H1 (cell line): ENCODE results near the gene CSNK1A1. TPM values are rescaled to one million over a fixed set of nuclear protein-coding genes. Genes with fewer than 3 reads are reported as not detected.

ENCODE experiments used
- CTCF ChIA-PET: fragments of 300-600 bp; sonication (Branson Sonifier 250); formaldehyde crosslinking; loops from one replicate; lab custom pipeline; 2021; ENCODE audit not compliant: partially characterized antibody; lab: Charles Lee
- POLR2A ChIA-PET: fragments of 300-600 bp; sonication (Branson Sonifier 250); formaldehyde crosslinking; loops from one replicate; lab custom pipeline; 2021; ENCODE audit warnings: inconsistent platforms; ENCODE audit not compliant: partially characterized antibody; lab: Charles Lee
- DNase-seq, 2 experiments: peaks; one replicate each; pipeline versions ENCODE4 v3.0.0 to v3.0.0-alpha.2; 2010 to 2022; ENCODE audit warnings: low spot score in 2 of 2, low read depth in 1 of 2, mixed read lengths in 1 of 2
- FAIRE-seq: peaks from 2 replicates; lab custom pipeline; 2011; peaks lifted over from hg19 to GRCh38; lab: Jason Lieb, UNC
- H2AFZ ChIP-seq: 2 replicates; pipeline ENCODE4 v1.8.1; 2012; ENCODE audit warnings: low read length, inconsistent platforms
- H2AK5ac ChIP-seq: 2 replicates; pipeline ENCODE4 v1.6.1; 2013; ENCODE audit warnings: low read depth, low read length
- H2BK120ac ChIP-seq: replicated peaks from 2 replicates; pipeline ENCODE3; 2013; ENCODE audit warnings: low read depth, low read length, inconsistent platforms
- H2BK12ac ChIP-seq: 2 replicates; pipeline ENCODE4 v1.6.1; 2013; ENCODE audit warnings: low read depth, low read length
- H2BK15ac ChIP-seq: 2 replicates; pipeline ENCODE4 v1.6.1; 2013; ENCODE audit warnings: low read length
- H2BK20ac ChIP-seq: 2 replicates; pipeline ENCODE4 v1.6.1; 2013; ENCODE audit warnings: low read length
- H2BK5ac ChIP-seq: 2 replicates; pipeline ENCODE4 v1.6.1; 2013; ENCODE audit warnings: low read depth, low read length
- H3K14ac ChIP-seq: 2 replicates; pipeline ENCODE4 v1.6.1; 2013; ENCODE audit warnings: inconsistent platforms; ENCODE audit not compliant: insufficient read length
- H3K18ac ChIP-seq: 2 replicates; pipeline ENCODE4 v1.6.1; 2013; ENCODE audit warnings: low read length; ENCODE audit errors: extremely low read depth
- H3K23ac ChIP-seq: 2 replicates; pipeline ENCODE4 v1.6.1; 2013; ENCODE audit warnings: inconsistent platforms; ENCODE audit not compliant: insufficient read length
- H3K23me2 ChIP-seq: 2 replicates; pipeline ENCODE4 v1.6.1; 2013; ENCODE audit warnings: low read depth, low read length
- H3K27ac ChIP-seq: 2 replicates; pipeline ENCODE4 v1.6.1; 2011; ENCODE audit warnings: low read depth, low read length, inconsistent platforms
- H3K27me3 ChIP-seq, 4 experiments: replicated peaks in 1 of 4; 1 replicate in 1 of 4; 2 replicates in 3 of 4; pipeline versions ENCODE4 v1.6.1 to v1.8.1; 2011 to 2013; ENCODE audit warnings: low read length in 3 of 4, mild to moderate bottlenecking in 3 of 4, inconsistent platforms in 2 of 4, mixed read lengths in 2 of 4, moderate library complexity in 1 of 4; ENCODE audit not compliant: control insufficient read depth in 3 of 4, insufficient read depth in 3 of 4; ENCODE audit errors: extremely low read depth in 1 of 4
- H3K36me3 ChIP-seq, 4 experiments: 2 replicates each; pipeline versions ENCODE4 v1.6.1 to v1.8.1; 2011 to 2013; ENCODE audit warnings: mild to moderate bottlenecking in 4 of 4, low read length in 3 of 4, moderate library complexity in 2 of 4, control low read depth in 1 of 4, inconsistent platforms in 1 of 4; ENCODE audit not compliant: insufficient read depth in 4 of 4, control insufficient read depth in 2 of 4
- H3K4ac ChIP-seq: replicated peaks from 2 replicates; pipeline ENCODE3; 2013; ENCODE audit warnings: low read length, low read depth, mixed read lengths, inconsistent platforms; ENCODE audit not compliant: insufficient read length
- H3K4me1 ChIP-seq, 4 experiments: replicated peaks in 1 of 4; 1 replicate in 1 of 4; 2 replicates in 3 of 4; pipeline versions ENCODE4 v1.6.1 to v1.8.1; 2011 to 2013; ENCODE audit warnings: low read length in 3 of 4, inconsistent platforms in 2 of 4, mixed read lengths in 1 of 4; ENCODE audit not compliant: insufficient read depth in 4 of 4, control insufficient read depth in 3 of 4
- H3K4me2 ChIP-seq, 2 experiments: 2 replicates each; pipeline versions ENCODE4 v1.6.1 to v1.8.1; 2011 to 2013; ENCODE audit warnings: low read depth in 2 of 2, low read length in 2 of 2, control low read depth in 1 of 2, inconsistent platforms in 1 of 2, mild to moderate bottlenecking in 1 of 2; ENCODE audit not compliant: insufficient read depth in 1 of 2
- H3K4me3 ChIP-seq, 4 experiments: fragments of 200-600, 300-600 bp in 1 of 4; sonication (generic), shearing (Covaris generic), sonication (Bioruptor Twin) in 1 of 4; 2 replicates each; pipeline versions ENCODE4 v1.5.1 to v1.8.1; 2011 to 2016; ENCODE audit warnings: low read length in 4 of 4, low read depth in 3 of 4, control low read depth in 2 of 4, inconsistent platforms in 2 of 4, mild to moderate bottlenecking in 2 of 4, mixed read lengths in 1 of 4, moderate library complexity in 1 of 4; ENCODE audit not compliant: insufficient read depth in 2 of 4; ENCODE audit errors: extremely low read depth in 1 of 4
- H3K56ac ChIP-seq: replicated peaks from 2 replicates; pipeline ENCODE3; 2013; ENCODE audit warnings: low read depth, mild to moderate bottlenecking, mixed read lengths, low read length, inconsistent platforms; ENCODE audit not compliant: insufficient read length
- H3K79me1 ChIP-seq: 2 replicates; pipeline ENCODE4 v1.6.1; 2013; ENCODE audit warnings: low read depth, low read length, control low read depth
- H3K79me2 ChIP-seq, 2 experiments: 2 replicates each; pipeline versions ENCODE4 v1.6.1 to v1.8.1; 2012 to 2013; ENCODE audit warnings: low read length in 2 of 2, mild to moderate bottlenecking in 2 of 2, inconsistent platforms in 1 of 2; ENCODE audit not compliant: insufficient read depth in 2 of 2, control insufficient read depth in 1 of 2
- H3K9ac ChIP-seq, 4 experiments: replicated peaks in 1 of 4; 1 replicate in 1 of 4; 2 replicates in 3 of 4; pipeline versions ENCODE4 v1.6.1 to v1.8.1; 2011 to 2013; ENCODE audit warnings: low read depth in 3 of 4, low read length in 3 of 4, control low read depth in 2 of 4, mild to moderate bottlenecking in 2 of 4, moderate library complexity in 2 of 4, inconsistent platforms in 1 of 4; ENCODE audit errors: extremely low read depth in 1 of 4
- H3K9me3 ChIP-seq, 2 experiments: 2 replicates each; pipeline versions ENCODE4 v1.6.1 to v1.8.1; 2012 to 2013; ENCODE audit warnings: mild to moderate bottlenecking in 2 of 2, moderate library complexity in 2 of 2, control low read depth in 1 of 2, inconsistent platforms in 1 of 2, low read depth in 1 of 2, low read length in 1 of 2, mixed read lengths in 1 of 2; ENCODE audit not compliant: insufficient read depth in 2 of 2
- H4K20me1 ChIP-seq, 2 experiments: replicated peaks in 1 of 2; 2 replicates each; pipeline versions ENCODE3 to v1.8.1; 2011 to 2013; ENCODE audit warnings: inconsistent platforms in 2 of 2, low read length in 2 of 2, mild to moderate bottlenecking in 1 of 2; ENCODE audit not compliant: insufficient read depth in 2 of 2, control insufficient read depth in 1 of 2
- H4K5ac ChIP-seq: 2 replicates; pipeline ENCODE4 v1.6.1; 2013; ENCODE audit warnings: low read length, low read depth, mixed read lengths, inconsistent platforms; ENCODE audit not compliant: insufficient read length
- H4K8ac ChIP-seq: 2 replicates; pipeline ENCODE4 v1.8.0; 2013; ENCODE audit warnings: mild to moderate bottlenecking, moderate library complexity, low read length, inconsistent platforms; ENCODE audit not compliant: insufficient read depth; ENCODE audit errors: extremely low read depth
- H4K91ac ChIP-seq: replicated peaks from 2 replicates; pipeline ENCODE3; 2013; ENCODE audit warnings: low read length, mixed read lengths, inconsistent platforms; ENCODE audit not compliant: insufficient read length
- ASH2L ChIP-seq: fragments of 200-600, 300-600 bp; sonication (generic); IDR thresholded peaks from one replicate; pipeline ENCODE4 v1.7.1; 2017; ENCODE audit warnings: low read length
- EGR1 ChIP-seq: IDR thresholded peaks from 2 replicates; pipeline ENCODE4 v1.6.1; 2011; ENCODE audit warnings: low read depth, low read length, borderline replicate concordance
- JUND ChIP-seq: IDR thresholded peaks from 2 replicates; pipeline ENCODE4 v1.6.1; 2011; ENCODE audit warnings: mild to moderate bottlenecking, improper control_type of control experiment, low read length
- NANOG ChIP-seq: IDR thresholded peaks from 2 replicates; pipeline ENCODE4 v1.6.1; 2011; ENCODE audit warnings: low read length, low read depth, mild to moderate bottlenecking, inconsistent platforms; ENCODE audit not compliant: insufficient read depth, poor library complexity, severe bottlenecking
- POLR2AphosphoS5 ChIP-seq: IDR thresholded peaks from 2 replicates; pipeline ENCODE4 v1.6.1; 2011; ENCODE audit warnings: low read depth, low read length
- RAD21 ChIP-seq, 2 experiments: IDR thresholded peaks in 1 of 2; conservative IDR thresholded peaks in 1 of 2; 2 replicates each; pipeline ENCODE4 v1.6.1; 2011; ENCODE audit warnings: low read depth in 2 of 2, low read length in 2 of 2, improper control_type of control experiment in 1 of 2, inconsistent platforms in 1 of 2, mild to moderate bottlenecking in 1 of 2, moderate library complexity in 1 of 2
- RFX5 ChIP-seq: IDR thresholded peaks from 2 replicates; pipeline ENCODE4 v1.6.1; 2011; ENCODE audit warnings: low read depth, low read length, improper control_type of control experiment, borderline replicate concordance
- SAP30 ChIP-seq: fragments of 300-600 bp; sonication (generic); IDR thresholded peaks from 2 replicates; pipeline ENCODE4 v1.7.1; 2012; ENCODE audit warnings: low read length, moderate library complexity, mild to moderate bottlenecking, inconsistent platforms; ENCODE audit not compliant: insufficient read depth, insufficient replicate concordance
- SP1 ChIP-seq: IDR thresholded peaks from 2 replicates; pipeline ENCODE4 v1.6.1; 2011; ENCODE audit warnings: low read depth, low read length
- SP2 ChIP-seq: IDR thresholded peaks from 2 replicates; pipeline ENCODE4 v1.6.1; 2012; ENCODE audit warnings: mild to moderate bottlenecking, low read length, inconsistent platforms
- TBP ChIP-seq: IDR thresholded peaks from 2 replicates; pipeline ENCODE4 v1.6.1; 2011; ENCODE audit warnings: low read depth, low read length, improper control_type of control experiment
- TCF12 ChIP-seq: IDR thresholded peaks from 2 replicates; pipeline ENCODE4 v1.6.1; 2011; ENCODE audit warnings: low read depth, mild to moderate bottlenecking, low read length
- TEAD4 ChIP-seq: IDR thresholded peaks from 2 replicates; pipeline ENCODE4 v1.6.1; 2012; ENCODE audit warnings: low read depth, low read length, inconsistent platforms, mixed read lengths
- WGBS, 2 experiments: shearing (Covaris generic) in 1 of 2; methylation state at CpG; one replicate each; pipeline versions ENCODE4 v1.1.6 to v1.1.7; 2013 to 2015; ENCODE audit warnings: low lambda C conversion rate in 2 of 2, mixed read lengths in 2 of 2, inconsistent platforms in 1 of 2, low coverage in 1 of 2, missing lambda C conversion rate in 1 of 2; ENCODE audit not compliant: insufficient replicate concordance in 2 of 2, insufficient coverage in 1 of 2, insufficient read length in 1 of 2; ENCODE audit errors: extremely low coverage in 1 of 2, missing lambda C conversion rate in 1 of 2; 5-methylcytosine and 5-hydroxymethylcytosine counted together
- polyA plus RNA-seq, 7 experiments: library from polyadenylated mRNA; depleted of rRNA in 3 of 7; stranded (reverse) in 5 of 7; unstranded in 2 of 7; fragments of >200 nt in 5 of 7; fragments of 200-250 nt in 2 of 7; gene quantifications; 1 replicate in 5 of 7; 2 replicates in 1 of 7; 4 replicates in 1 of 7; pipeline versions ENCODE4 v1.2.1 to v1.2.3, GENCODE V29; 2011 to 2013; ENCODE audit warnings: missing spikeins in 2 of 7, mixed read lengths in 2 of 7
- total RNA-seq: library from RNA; stranded (reverse); fragmentation: NEBNext Ultra II Directional; extraction: Animal tissue kit (Norgen Biotek cat#: 25700); gene quantifications from 2 replicates; pipeline ENCODE4 v1.2.1, GENCODE V29; 2021

The CSNK1A1 gene
- total and polyA plus RNA-seq, 2 of the 8 experiments (the other 6 are each of a cell fraction or from before 2014, with no cell fraction given) = 61.2 to 244 TPM

- Histone ChIP-seq H2BK20ac (no peak overlapping the region), H3K4ac (no peak overlapping the region), H2BK120ac (no peak overlapping the region), H3K14ac (no peak overlapping the region), H4K91ac (no peak overlapping the region), H3K56ac (no peak overlapping the region), H3K4me2 (no peak overlapping the region), H3K18ac (no peak overlapping the region), H2BK12ac (no peak overlapping the region), H2AK5ac (no peak overlapping the region), H4K20me1 (no peaks in the 10 kb centered on the region), H3K36me3 (no peaks in the 10 kb centered on the region), H2AFZ (no peak overlapping the region), H4K5ac (no peak overlapping the region), H3K4me1 (peaks cover 0 to 3% (median 0%) of the 10 kb centered on the region in 4 experiments; a peak in 2 of 7 replicates), H3K27ac (no peak overlapping the region), H4K8ac (no peak overlapping the region), H2BK5ac (no peak overlapping the region), H3K27me3 (no peaks in the 10 kb centered on the region), H2BK15ac (no peak overlapping the region), H3K9ac (no peak overlapping the region), H3K4me3 (no peak overlapping the region), H3K9me3 (no peaks in the 10 kb centered on the region), H3K79me2 (no peaks in the 10 kb centered on the region), H3K79me1 (no peaks in the 10 kb centered on the region)
- no peak for FAIRE-seq
- POLR2A ChIA-PET = no interaction called here
- WGBS, 2 experiments = 87% methylated on average over 5 of the region's 5 CpGs; no CpG with 5 or more reads in 1 of the 2 experiments
- CTCF ChIA-PET = interaction anchor here (1.7 to 2.4 kb wide), 3 partner anchors 9 to 159 kb away, joined by 4 to 6 read pairs (median 6); no protein-coding TSS in a partner anchor
- TF ChIP-seq TCF12 (no peak), SP1 (no peak), TEAD4 (no peak), POLR2AphosphoS5 (no peak), RAD21 (IDR thresholded peaks at IDR 0.05 in 1 of 2, conservative IDR thresholded peaks at IDR 0.05 in 1 of 2; ENCODE audit: low read depth in 2 of 2, low read length in 2 of 2) (no peak), JUND (no peak), SAP30 (no peak), NANOG (no peak), EGR1 (no peak), RFX5 (no peak), TBP (no peak), SP2 (no peak), ASH2L (no peak)
- TF ChIP-seq, all 59 proteins: peak for 0
- DNase-seq = no peak
- Histone ChIP-seq H3K23ac (no peak overlapping the region), H3K23me2 (no peaks in the 10 kb centered on the region; the same call in 1 of the 2 replicates)
Observed at GRCh38 chr5:149594206-149594895, 43.1 kb upstream of the CSNK1A1 start.
